Measurements from ENCODE around the gene POLR1A. TPM values are rescaled to one million over a fixed set of nuclear protein-coding genes. Genes with fewer than 3 reads are reported as not detected.

The POLR1A gene
- total and polyA plus RNA-seq, 2 donors (not counting 3 experiments of a cell fraction or from before 2014, with no cell fraction given), result 7.6 to 40.7 TPM

DNA sequence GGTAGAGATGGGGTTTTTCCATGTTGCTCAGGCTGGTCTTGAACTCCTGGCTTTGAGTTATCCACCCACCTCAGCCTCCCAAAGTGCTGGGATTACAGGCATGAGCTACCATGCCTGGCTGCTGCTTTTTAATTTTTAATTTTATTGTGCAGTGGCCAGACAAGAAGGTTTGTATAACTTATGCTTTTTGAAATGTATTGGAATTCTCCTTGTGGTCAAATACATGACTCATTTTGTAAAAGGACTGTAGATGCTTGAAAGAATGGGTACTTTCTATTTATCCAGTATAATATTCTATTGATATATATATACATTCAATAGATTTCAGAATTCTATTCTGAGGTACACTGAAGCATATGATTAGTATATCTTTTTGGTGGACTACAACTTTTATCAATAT, 134.3 kb downstream of the POLR1A start:
- H3K9ac ChIP-seq (replicated peaks; ENCODE audit: extremely low read depth, insufficient read depth, low read length), result no peak overlapping the region
- H3K36me3 ChIP-seq (ENCODE audit: control insufficient read depth in 2 of 2, extremely low read depth in 1 of 2, insufficient read depth in 2 of 2, low read length in 2 of 2), result no peaks in the 10 kb centered on the region
- H2AFZ ChIP-seq (ENCODE audit: low read depth, low read length), result no peak overlapping the region
- no peak overlapping the region for H3K4me3 ChIP-seq (replicated peaks in 1 of 3; ENCODE audit: insufficient read depth in 1 of 3, low read depth in 1 of 3, low read length in 3 of 3)
- ChIA-PET CTCF (no interaction called here), POLR2A (no interaction called here)
- H4K20me1 ChIP-seq (replicated peaks; ENCODE audit: control insufficient read depth, extremely low read depth, insufficient read depth, low read length), result no peaks in the 10 kb centered on the region
- BruUV-seq (replicated peaks), result no TSS peak
- H3K4me2 ChIP-seq (ENCODE audit: insufficient read depth, low read length), result no peak overlapping the region
- TF ChIP-seq POLR2A (IDR thresholded peaks at IDR 0.05; ENCODE audit: low read depth, low read length), result no peak
- no peak for TF ChIP-seq FOS (IDR thresholded peaks at IDR 0.05; ENCODE audit: borderline replicate concordance, insufficient read depth, low read length)
- TF ChIP-seq, protein P1, sequence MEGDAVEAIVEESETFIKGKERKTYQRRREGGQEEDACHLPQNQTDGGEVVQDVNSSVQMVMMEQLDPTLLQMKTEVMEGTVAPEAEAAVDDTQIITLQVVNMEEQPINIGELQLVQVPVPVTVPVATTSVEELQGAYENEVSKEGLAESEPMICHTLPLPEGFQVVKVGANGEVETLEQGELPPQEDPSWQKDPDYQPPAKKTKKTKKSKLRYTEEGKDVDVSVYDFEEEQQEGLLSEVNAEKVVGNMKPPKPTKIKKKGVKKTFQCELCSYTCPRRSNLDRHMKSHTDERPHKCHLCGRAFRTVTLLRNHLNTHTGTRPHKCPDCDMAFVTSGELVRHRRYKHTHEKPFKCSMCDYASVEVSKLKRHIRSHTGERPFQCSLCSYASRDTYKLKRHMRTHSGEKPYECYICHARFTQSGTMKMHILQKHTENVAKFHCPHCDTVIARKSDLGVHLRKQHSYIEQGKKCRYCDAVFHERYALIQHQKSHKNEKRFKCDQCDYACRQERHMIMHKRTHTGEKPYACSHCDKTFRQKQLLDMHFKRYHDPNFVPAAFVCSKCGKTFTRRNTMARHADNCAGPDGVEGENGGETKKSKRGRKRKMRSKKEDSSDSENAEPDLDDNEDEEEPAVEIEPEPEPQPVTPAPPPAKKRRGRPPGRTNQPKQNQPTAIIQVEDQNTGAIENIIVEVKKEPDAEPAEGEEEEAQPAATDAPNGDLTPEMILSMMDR (IDR thresholded peaks at IDR 0.05; ENCODE audit: extremely low read depth in 1 of 2, insufficient read depth in 1 of 2, low read depth in 1 of 2, low read length in 2 of 2), result no peak
- peaks cover 8 to 11% of the 10 kb centered on the region in 2 experiments for H3K27me3 ChIP-seq (ENCODE audit: control insufficient read depth in 2 of 2, insufficient read depth in 2 of 2, low read length in 2 of 2)
- dilution Hi-C loops (cut with MboI; ENCODE audit: extremely low pct_ligation_motif_present, low sequenced_read_pairs) (no loop called here), intact Hi-C loops (cut with micrococcal nuclease) (no loop called here)
- H3K79me2 ChIP-seq (ENCODE audit: control insufficient read depth, insufficient read depth, low read length), result no peaks in the 10 kb centered on the region
- DNase-seq (ENCODE audit: low read depth, low spot score) (no peak), FAIRE-seq (no peak)
- H3K9me1 ChIP-seq (replicated peaks; ENCODE audit: control insufficient read depth, extremely low read depth, insufficient read depth, low read length), result no peaks in the 10 kb centered on the region
- no peak overlapping the region for H3K27ac ChIP-seq (ENCODE audit: insufficient read depth, low read depth, low read length)
- no peaks in the 10 kb centered on the region for H3K4me1 ChIP-seq (ENCODE audit: control insufficient read depth, extremely low read depth, insufficient read depth, low read length)
- no peaks in the 10 kb centered on the region for H3K9me3 ChIP-seq (replicated peaks; ENCODE audit: control insufficient read depth, insufficient read depth, low read length)

Small RNA genes lying within 50 kb of the gene (small RNA-seq; reads per million reads assigned to genes)
- gene SNORD94 (ENCODE audit: insufficient read depth, insufficient read length, low read depth, low replicate concordance), result 16.0 reads per million, percentile 74 among the genes with 10 or more reads in this experiment

Other genes starting within 250 kb of the POLR1A start
- 12.7 and 16.0 TPM in 2 replicates for gene ST3GAL5, start 216.9 kb downstream of the POLR1A start, total RNA-seq
- gene ST3GAL5, start 216.9 kb downstream of the POLR1A start, polyA plus RNA-seq, result 7.5 and 9.5 TPM in 2 replicates
- 89.9 and 96.0 TPM in 2 replicates for gene PTCD3, start 349 bp upstream of the POLR1A start, total RNA-seq
- gene PTCD3, start 349 bp upstream of the POLR1A start, polyA plus RNA-seq, result 30.4 and 69.5 TPM in 2 replicates
- gene IMMT, start 89.6 kb upstream of the POLR1A start, total RNA-seq, result 112 and 114 TPM in 2 replicates
- gene IMMT, start 89.6 kb upstream of the POLR1A start, polyA plus RNA-seq, result 30.1 and 35.6 TPM in 2 replicates
- 46.9 and 47.3 TPM in 2 replicates for gene MRPL35, start 93.6 kb upstream of the POLR1A start, total RNA-seq
- 48.0 and 68.2 TPM in 2 replicates for gene MRPL35, start 93.6 kb upstream of the POLR1A start, polyA plus RNA-seq
- gene REEP1, start 231.7 kb upstream of the POLR1A start, total RNA-seq, result 0.21 and 0.53 TPM in 2 replicates
- gene REEP1, start 231.7 kb upstream of the POLR1A start, polyA plus RNA-seq, result 0.11 and 0.24 TPM in 2 replicates

All from endothelial cell of umbilical vein (primary cell).